AG20443 (cell line): ENCODE measurements around the gene FUBP1.
"Not testable (repeated sequence)": the region's sequence is repeated elsewhere in the genome, so short reads cannot be mapped to it uniquely, and the experiment has no call there.

ENCODE experiments used
- DNase-seq: peaks from one replicate; pipeline ENCODE4 v3.0.0; 2012; ENCODE audit warnings: low spot score, mixed read lengths

The FUBP1 gene

DNA sequence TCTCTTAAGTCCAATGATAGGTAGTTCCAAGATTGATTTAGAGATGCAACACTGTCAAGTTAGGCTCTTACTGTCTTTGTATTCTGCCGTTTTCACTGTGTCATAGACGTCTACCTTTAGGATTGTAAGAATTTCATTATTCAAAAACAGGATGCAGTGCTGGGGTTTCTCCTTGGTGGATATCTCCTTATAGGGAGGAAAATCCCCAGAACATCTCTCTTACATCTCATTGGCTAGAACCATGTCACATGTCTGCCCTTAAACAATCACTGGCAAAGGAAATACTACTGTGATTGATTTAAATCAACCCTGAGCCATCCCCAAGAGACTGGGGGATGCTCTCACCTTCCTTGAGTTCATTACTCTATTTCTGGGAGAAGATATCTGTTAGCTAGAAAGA lies 10.9 kb upstream of the FUBP1 start:
- DNase-seq: no peak

GRCh38 chr1:77987919-77988318 lies 9.0 kb upstream of the FUBP1 start:
- no peak for DNase-seq

- DNase-seq: no peak
Observed at GRCh38 chr1:77986810-77987209, 7.9 kb upstream of the FUBP1 start.

- DNase-seq: no peak
Observed at GRCh38 chr1:77984629-77985028, 5.8 kb upstream of the FUBP1 start.

- no peak for DNase-seq
Observed at GRCh38 chr1:77983997-77984355, 5.1 kb upstream of the FUBP1 start.

- not testable (repeated sequence) for DNase-seq
Observed at GRCh38 chr1:77983352-77983996, 4.6 kb upstream of the FUBP1 start.

DNA sequence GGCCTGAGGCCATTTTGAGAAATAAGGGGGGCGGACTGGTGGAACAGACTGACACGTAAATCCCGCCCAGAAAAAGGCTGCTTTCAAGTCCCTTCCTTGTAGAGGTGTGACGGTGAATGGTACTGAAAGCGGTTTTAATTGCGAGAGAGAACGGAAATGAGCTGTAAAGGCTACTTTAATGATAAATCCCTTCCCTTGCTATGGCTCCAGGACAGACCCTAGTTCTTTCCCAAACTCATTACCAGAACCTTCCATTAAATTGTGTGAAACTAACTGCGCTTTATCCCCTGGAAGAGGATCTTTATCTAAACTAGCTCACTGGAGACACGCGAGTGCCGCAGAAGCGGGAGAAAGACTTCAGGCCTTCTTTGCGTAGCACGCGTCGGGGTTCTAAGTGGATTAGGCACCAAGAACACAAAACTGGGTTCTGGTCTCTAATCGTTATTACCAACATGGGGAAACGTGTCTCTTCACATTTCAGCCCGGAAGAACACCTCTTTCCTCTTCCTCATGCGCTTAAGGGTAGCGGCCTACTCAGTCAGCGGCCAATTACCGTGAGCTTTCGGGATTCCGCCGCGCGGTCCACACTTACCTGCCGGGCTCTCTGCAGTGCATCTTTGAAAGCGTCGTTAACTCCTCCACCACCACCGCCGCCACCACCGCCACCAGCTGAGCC lies 441 bp downstream of the FUBP1 start:
- DNase-seq: peak; percentile 68

DNA sequence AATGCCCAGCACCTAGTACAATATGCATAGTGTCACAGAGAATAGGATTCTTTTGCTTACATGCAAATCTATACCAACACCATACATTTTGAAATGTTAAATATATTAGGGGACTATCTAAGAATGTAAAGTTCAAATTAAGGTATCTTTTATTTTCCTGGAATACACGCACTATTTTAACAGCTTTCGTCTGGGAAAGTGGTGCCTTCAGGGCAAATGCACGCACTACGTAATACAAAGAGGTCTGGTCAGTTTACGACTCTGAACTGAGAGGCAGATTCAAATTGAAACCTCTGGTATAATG lies 931 bp downstream of the FUBP1 start:
- DNase-seq: no peak

GRCh38 chr1:77976433-77977076 lies 2.3 kb downstream of the FUBP1 start:
- DNase-seq: no peak

- DNase-seq: no peak
Observed at GRCh38 chr1:77975907-77976306, 3.0 kb downstream of the FUBP1 start.

DNA sequence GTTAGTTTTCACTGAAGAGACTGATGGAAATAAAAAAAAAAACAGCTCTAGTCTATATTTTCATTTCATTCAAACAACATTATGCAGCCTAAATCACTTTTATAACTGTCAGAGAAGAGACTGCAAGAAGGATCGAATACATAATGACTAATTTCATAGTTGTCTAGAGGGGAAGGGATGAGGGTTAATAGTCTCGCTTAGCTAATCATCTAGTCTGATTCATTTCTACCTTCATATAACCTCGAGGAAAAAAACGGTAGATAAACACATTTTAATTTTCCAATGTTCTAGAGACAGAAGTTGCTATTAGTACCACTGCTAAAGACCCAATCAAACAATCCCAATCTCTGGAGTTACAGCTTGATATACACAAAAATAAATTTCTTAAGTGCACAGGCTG lies 3.5 kb downstream of the FUBP1 start:
- peak; percentile 9 for DNase-seq

DNA sequence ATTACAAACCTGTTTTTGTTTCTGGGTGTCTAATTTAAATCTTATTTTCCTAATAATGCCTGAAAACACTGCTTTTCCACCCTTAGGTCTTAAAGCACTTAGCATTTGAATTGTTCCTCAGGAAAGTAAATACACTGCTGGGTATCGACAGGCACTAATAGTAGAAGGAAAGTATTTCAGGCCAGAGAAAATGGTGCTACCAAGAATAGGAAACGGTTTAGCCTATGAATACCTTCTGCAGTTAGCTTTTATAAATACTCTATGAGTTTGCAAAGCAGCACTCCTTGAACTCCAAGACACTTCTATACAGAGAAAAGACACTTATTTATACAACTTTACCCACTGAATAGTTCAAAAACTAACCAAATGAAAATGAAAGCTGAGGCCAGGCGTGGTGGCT lies 6.8 kb downstream of the FUBP1 start:
- DNase-seq: no peak

DNA sequence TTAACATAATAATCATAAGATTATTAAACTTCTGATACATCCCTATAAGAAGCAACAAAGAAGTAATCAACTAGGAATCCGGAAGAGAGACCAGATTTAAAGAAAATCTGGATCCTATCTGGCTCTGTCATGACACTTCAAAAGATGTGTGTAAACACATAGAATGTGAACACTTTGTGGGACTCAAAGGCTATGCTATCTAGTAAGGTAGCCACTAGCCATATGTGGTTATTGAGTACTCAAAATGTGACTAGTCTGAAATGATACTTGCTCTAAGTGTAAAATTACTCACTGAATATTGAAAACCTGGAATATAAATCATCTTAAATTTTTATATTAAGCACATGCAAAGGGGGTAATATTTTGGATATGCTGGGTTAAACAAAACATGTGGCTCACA lies 8.7 kb downstream of the FUBP1 start:
- no peak for DNase-seq

DNA sequence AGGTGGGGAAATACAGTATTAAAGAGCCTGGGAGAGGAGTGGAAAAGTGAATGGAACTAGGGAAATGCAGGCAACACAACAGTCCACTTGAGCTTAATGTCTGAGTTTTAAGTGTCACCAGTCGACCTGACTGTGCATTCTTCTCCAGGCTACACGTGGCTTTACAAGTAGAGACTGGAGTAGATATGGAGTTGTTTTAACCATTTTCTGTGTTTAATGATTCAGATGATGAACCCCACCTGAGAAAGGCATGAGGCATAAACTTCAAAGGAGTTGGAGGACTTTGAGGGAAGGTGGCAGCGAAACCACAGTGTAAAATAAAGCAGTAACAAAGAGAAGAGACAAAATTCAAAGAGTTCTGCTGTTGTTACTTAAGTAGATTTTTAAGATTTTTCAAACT lies 12.6 kb downstream of the FUBP1 start:
- DNase-seq: no peak

- no peak for DNase-seq
Observed at GRCh38 chr1:77961392-77961791, 17.5 kb downstream of the FUBP1 start.

DNA sequence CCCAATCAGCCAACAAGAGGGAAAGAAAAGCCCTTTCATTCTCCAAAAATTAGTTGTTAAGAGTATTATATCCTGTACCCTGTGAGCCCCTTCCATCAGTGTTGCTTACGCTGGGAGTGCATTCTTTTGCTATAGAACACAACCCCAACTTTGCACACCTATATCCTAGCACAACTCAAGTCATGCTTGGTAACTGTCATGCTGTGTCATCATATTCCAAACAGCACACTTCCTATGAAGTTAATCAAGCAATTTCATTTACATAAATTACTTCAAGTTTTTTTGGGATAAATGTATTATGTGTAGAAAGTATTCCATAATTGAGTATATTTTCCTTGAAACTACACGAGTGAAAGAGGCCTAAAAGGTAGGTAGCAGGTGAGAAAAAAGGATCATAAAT lies 20.0 kb downstream of the FUBP1 start:
- no peak for DNase-seq

DNA sequence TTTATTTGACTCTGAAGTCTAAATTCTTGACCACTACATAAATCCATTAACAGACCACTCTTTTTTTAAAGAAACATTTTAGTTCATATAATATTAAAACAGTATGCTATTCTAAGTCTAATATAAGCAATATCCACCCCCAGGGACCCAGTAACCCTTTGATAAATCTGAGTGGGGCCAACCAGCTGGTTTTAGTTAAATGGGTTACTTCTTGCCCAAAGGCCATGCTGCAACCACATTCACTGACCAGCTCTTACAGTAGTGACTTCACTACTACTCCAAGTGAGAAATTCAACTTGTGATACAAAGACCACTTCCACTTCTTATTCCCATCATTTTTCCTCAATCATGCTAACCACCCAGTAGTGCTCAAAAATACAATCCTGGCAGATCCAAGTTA lies 20.5 kb downstream of the FUBP1 start:
- no peak for DNase-seq

DNA sequence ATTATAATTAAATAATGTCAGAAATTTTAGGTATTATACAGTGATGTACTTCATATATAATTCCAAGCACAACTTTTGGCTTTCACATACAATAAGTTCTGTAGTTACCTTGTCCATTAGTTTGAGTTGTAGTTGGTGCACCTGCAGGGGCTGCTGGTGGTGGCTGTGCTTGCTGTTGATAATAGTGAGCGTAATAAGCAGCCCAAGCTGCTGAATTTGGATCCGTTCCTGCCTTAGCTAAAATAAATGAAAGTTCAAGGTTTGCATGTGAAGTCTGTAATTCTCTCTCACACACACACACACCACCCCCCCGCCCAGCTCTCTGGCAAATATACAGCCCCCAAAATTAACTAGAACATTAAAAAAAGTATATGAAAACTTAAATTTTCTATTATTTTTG lies 22.4 kb downstream of the FUBP1 start:
- no peak for DNase-seq

DNA sequence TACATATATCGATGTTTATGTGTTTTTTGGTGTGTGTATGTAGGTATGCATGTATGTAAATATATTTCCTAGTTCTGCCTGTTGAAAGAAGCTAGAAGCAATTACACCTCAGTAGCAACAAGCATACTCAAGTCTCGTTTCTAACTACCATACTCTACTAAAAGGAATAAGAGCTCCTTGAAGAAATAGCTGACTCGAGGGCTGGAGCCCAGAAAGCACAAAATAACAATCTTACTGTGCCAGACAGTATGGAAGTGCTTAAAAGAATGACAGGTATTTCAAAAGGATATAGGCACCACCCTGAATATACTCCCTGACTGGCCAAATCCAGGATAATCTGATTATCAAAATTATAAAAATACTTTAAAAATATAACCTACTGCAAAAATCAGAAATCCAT lies 23.2 kb downstream of the FUBP1 start:
- DNase-seq: no peak

- no peak for DNase-seq
Observed at GRCh38 chr1:77954521-77954920, 24.4 kb downstream of the FUBP1 start.

GRCh38 chr1:77953907-77954306 lies 25.0 kb downstream of the FUBP1 start:
- no peak for DNase-seq

DNA sequence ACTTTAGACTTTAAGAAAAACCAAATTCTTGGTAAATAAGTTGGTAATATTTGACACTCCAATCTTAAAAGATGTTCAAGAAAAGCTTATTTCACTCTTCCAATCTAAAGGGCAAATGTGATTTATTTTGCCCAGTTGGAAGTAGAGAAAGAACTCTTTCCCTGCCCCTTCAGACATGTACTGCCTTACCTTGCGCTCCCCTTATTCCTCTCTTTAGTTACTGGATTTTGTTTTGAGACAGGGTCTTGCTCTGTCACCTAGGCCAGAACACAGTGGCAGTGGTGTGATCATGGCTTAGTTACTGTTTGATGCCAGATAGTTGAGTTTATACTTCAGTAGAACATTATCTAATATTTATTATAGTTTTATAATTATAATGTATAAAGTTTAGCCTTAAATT lies 27.5 kb downstream of the FUBP1 start:
- no peak for DNase-seq

- DNase-seq: no peak
Observed at GRCh38 chr1:77950873-77951272, 28.0 kb downstream of the FUBP1 start.

- peak; percentile 21 for DNase-seq
Observed at GRCh38 chr1:77948841-77949424, 29.9 kb downstream of the FUBP1 start.
